Right ventricle myocardium inferior (tissue), 1 donor: ENCODE results near the gene SSTR1. TPM values are rescaled to one million over a fixed set of nuclear protein-coding genes. Genes with fewer than 3 reads are reported as not detected.
"Not testable (repeated sequence)": the region's sequence is repeated elsewhere in the genome, so short reads cannot be mapped to it uniquely, and the experiment has no call there.

Experiments used
- ATAC-seq: fragments of 200-7000 bp; cut with Tn5 transposase; one replicate; pipeline ENCODE4 v1.9.1; 2020; ENCODE audit warnings: mild to moderate bottlenecking, moderate library complexity
- DNase-seq: peaks from one replicate; pipeline ENCODE4 v3.0.0; 2021; ENCODE audit errors: missing footprints
- intact Hi-C: fragments of 100-400 bp; cut with DNase I; formaldehyde crosslinking; loops from one replicate; pipeline ENCODE4 v1.11.0; 2022
- long read RNA-seq: library from polyadenylated mRNA; unstranded; transcript quantifications from one replicate; pipeline ENCODE4 v2.0.0, GENCODE V29; 2021
- total RNA-seq: library from RNA; stranded (reverse); fragmentation: NEBNext Ultra II Directional; extraction: Animal tissue kit (Norgen Biotek cat#: 25700); gene quantifications from one replicate; pipeline ENCODE4 v1.2.1, GENCODE V29; 2021
- donor health status: DM: no; HTN: yes; CAD: no; lungs with severe emphysema.

SSTR1 gene, protein sequence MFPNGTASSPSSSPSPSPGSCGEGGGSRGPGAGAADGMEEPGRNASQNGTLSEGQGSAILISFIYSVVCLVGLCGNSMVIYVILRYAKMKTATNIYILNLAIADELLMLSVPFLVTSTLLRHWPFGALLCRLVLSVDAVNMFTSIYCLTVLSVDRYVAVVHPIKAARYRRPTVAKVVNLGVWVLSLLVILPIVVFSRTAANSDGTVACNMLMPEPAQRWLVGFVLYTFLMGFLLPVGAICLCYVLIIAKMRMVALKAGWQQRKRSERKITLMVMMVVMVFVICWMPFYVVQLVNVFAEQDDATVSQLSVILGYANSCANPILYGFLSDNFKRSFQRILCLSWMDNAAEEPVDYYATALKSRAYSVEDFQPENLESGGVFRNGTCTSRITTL
- total RNA-seq: 0.51 TPM
- long read RNA-seq, partial matches to known transcripts: 1 of 1 reads
- long read RNA-seq, other reads (novel, unspliced or antisense): 0 of 1 reads

DNA sequence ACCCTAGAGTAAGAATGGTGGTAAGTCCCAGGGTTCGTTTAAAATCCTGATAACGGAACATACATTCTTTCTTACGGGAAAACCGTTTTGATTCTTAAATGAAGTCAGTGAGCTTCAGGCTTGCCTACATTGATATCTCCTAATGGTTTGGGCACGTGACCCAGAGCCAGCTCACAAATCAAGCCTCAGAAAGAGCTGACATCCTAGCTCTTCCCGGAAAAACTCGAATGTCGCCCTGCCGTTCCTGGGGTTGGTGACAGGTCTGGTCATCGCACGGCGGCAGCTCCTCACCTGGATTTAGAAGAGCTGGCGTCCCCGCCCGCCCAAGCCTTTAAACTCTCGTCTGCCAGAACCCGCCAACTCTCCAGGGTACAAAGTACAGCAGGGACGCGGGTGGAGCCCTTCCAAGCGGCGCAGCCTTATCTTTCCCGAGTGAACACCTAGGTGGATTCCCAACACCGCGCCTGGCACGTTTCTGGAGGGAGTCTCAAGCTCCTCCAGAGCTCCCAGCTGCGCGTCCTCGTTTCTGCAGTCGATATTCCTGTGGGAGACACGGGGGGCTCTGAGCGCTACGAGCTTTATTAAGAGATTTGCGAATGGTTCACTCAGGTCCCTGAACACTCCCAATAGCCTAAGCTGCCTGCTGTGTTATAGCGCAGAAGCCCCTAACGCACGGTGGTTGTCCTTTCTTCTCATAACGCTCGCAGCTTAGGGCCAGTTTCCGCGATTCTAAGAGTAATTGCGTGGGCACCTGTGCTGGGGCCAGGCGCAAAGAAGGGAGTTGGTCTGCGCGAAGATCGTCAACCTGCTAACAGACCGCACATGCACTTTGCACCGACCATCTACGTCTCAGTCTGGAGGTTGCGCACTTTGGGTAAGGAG lies at the start of gene SSTR1:
Gene SSTR1, plus strand, starts transcription at position 169 of the 882 bp plus-strand sequence. CDS start 1,486 bp downstream, outside the sequence.
- DNase-seq (peak; percentile 48), ATAC-seq (no peak)
- intact Hi-C loops: no loop called here

DNA sequence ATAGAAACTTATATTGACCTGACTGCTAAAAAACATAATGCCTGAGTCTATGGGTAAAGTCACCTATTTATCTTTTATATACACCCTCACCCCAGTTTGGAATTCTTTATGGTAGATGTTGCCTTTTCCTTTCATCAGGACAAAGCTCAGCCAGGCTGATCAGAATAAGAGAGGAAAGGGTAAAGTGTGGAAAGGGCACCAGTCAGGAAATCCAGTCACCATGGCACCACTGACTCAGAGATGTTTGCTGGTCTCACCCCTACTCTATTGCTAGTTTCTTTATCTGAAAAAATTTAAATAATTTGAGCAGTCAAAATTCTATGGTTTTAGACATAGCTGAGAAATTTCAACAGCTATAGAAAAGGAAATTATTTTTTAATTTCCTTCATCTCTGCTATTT lies 49.2 kb upstream of the SSTR1 start:
- intact Hi-C loops: no loop called here
- ATAC-seq (no peak), DNase-seq (no peak)

DNA sequence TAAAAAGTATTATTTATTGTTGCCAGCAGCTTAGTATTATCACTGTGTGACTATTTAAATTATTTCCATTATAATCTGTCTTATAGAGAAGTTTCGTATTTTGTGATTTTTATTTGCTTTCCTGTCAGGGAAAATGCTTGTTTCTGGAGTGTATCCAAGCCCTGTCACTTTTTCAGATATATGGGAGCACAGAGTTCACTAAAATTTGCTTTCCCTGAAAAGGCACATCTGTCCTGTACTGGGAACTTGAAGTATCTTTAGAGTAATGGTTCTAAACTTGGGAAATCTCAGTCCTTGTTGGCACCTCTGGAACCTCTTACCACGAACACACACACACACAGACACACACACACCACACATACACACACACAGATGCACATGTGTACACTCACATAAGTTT lies 39.3 kb upstream of the SSTR1 start:
- ATAC-seq (no peak), DNase-seq (no peak)
- intact Hi-C loops: no loop called here

DNA sequence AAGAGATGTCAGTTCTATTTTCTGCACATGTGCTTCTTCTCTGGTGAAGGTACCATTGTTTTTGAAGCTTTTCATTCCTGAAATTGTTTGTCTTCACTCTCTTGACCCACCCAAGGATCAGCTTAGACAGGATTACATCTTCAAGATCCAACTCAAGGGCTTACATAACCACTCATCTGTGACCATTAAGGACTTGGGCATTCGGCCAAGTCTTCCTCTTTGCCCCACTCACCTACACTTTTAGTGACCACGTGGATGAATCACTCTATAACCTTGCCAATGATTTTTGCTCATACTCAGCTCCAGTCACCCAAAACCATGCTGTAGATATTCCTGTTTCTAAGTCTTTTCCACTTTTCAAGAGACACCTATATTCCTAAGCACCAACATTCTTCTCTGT lies 36.5 kb upstream of the SSTR1 start:
- DNase-seq (no peak), ATAC-seq (no peak)
- intact Hi-C loops: no loop called here

DNA sequence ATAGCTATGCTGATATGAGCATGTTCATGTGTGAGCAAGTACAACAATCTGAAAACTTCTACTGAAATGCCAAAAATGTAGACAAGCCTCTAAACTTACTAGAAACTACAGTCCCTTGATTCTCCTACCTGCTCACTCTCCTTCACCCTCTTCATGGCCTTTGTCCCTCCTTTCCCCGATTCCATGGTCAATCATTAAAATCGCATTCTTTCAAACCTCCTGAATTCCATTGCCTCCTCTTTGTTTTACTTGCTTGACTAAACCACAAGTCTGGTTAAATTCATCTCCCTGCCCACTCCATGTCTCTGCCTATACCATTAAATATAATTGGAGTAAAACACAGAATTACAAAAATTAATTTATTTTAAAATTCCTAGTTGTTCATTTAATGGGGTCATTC lies 33.0 kb upstream of the SSTR1 start:
- intact Hi-C loops: no loop called here
- no peak for ATAC-seq

DNA sequence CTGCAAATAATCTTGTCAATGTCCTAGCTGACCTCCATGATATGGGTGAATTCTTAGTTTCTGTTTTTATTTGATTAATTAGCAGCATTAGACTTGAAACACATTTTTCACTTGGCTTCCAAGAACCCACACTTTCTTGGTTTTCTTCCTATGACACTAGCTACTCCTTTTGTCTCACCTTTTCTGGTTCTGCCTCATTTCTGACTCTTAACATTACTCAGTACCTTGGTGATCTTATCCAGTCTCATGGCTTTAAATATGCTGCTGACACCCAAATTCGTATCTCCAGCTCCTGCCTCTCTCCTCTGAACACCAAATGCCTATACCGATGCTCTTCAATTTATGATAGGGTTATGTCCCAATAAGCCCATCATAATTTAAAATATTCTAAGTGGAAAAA lies 32.0 kb upstream of the SSTR1 start:
- ATAC-seq (no peak), DNase-seq (no peak)
- intact Hi-C loops: no loop called here

More for the DNA sequence above, 33.0 kb upstream of the SSTR1 start:
- no peak for DNase-seq

DNA sequence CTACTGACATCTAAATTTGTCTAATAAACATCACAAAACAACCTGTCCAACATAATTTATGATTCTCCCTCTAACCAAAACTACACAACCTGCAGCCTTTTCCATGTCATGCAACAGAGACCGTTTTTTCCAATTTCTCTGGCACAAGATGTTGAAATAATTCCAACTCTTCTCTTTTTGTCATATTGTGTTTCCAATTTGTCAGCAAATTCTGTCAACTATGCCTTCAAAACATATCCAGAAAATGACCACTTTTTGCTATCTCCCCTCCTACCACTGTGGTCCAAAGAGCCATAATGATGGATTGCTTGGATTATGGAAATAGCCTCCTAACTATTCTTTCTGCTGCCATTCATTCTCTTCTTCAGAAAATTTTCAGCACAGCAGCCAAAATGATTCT lies 31.3 kb upstream of the SSTR1 start:
- intact Hi-C loops: no loop called here
- DNase-seq: no peak
- ATAC-seq: no peak

DNA sequence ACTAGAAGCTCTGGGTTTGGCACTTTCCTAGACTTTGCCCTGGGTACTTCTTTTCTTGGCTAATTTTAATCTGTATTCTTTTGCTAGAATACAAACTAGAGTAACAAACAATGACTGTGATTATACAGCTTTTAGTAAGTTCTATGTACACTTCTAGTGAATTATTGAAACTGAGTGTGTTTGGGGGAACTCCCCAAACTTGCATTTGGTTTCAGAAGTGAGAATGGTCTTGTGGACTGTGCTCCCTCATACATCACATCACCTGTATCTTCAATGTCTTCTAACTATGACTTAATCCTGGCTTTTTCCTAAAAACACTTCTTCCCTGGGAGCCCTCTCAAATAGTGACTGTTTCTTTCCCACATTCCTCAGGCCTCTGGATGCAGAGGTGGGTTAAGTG lies 23.6 kb upstream of the SSTR1 start:
- intact Hi-C loops: no loop called here
- no peak for DNase-seq
- no peak for ATAC-seq

DNA sequence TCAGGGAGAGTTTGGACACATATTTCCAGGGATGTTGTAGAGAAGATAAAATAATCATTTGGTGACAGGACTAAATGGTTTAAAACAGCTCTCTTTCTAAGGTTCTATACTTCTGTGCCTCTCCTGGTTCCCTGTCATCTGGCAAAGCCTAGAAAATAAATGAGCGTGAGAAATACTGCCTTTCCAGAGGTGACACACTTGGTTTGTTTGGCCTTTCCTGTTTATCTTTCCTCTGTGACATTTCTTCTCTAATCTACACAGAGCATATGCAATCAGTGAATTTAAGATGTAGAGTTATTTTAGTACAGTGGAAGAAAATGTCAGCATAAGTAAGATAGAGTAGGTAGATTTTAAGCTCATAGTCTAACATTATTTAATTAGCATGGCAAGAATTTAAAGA lies 22.0 kb upstream of the SSTR1 start:
- ATAC-seq: no peak
- intact Hi-C loops: no loop called here
- no peak for DNase-seq

DNA sequence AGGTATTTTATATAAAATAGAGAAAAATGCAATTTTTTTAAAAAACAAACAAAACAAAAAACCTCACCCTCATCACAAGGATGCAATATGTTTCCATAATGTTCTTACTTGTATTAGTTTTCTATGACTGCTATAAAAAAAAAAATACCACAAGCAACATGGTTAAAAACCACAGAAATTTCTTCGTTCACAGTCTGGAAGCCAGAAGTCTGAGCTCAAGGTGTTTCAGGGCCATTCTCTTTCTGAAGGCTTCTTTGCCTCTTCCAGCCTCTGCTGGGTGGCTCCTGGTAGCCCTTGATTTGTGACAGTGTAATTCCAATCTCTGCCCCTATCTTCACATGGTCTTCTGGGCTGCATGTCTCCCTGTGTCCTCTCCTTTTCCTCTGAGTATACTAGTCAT lies 21.5 kb upstream of the SSTR1 start:
- ATAC-seq (no peak), DNase-seq (no peak)
- intact Hi-C loops: no loop called here

DNA sequence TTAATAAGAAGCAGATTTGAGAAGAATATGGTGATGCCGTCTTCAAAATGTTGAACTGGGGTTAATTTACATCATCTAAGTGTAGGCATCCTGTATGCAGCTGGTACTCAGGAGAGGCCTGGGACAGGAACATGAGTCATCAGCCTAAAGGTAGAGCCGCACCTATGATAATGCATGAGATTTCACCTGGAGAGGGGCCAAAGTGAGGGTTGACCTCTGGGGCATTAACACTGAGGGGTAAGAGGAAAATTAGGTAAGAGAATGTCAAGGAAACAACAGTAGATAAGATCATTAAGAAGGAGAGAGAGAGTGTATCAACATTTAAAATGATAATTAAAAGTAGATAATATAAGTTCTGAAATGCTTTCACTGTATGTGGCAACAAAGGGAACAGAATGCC lies 20.2 kb upstream of the SSTR1 start:
- DNase-seq: no peak
- ATAC-seq: no peak
- intact Hi-C loops: no loop called here

DNA sequence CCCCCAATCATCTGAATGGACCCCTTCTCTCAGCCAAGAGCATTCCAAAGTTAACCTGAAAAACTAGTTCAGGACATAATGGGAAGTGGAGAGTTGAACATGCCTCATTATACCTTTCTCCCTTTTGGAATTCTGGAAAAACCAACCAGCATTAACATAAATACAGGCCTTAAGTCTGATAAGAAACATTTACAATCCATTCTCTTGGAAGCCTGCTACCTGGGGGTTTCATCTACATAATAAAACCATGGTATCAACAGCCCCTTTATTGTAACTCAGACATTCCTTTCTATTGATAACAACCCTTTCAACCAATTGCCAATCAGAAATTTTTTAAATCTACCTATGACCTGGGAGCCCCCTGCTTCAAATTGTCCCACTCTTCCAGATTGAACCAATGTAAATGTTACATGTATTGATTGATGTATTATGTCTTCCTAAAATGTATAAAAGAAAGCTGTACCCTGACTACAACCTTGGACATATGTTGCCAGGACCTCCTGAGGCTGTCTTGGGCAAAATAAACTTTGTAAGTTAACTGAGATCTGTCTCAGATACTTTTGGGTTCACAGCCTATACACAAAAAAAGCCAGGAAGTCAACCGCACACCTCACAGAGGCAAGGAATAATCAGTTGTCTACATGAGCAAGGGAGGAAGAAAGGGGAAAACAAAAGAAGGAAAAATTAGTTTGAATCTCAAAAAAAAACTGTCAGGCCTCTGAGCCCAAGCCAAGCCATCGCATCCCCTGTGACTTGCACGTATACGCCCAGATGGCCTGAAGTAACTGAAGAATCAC lies 17.6 kb upstream of the SSTR1 start:
- intact Hi-C loops: no loop called here
- no peak for DNase-seq
- ATAC-seq: no peak

DNA sequence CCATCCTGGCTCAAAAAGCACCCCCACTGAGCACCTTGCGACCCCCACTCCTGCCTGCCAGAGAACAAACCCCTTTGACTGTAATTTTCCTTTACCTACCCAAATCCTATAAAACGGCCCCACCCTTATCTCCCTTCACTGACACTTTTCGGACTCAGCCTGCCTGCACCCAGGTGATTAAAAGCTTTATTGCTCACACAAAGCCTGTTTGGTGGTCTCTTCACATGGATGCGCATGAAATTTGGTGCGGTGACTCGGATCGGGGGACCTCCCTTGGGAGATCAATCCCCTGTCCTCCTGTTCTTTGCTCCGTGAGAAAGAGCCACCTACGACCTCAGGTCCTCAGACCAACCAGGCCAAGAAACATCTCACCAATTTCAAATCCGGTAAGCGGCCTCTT lies 16.9 kb upstream of the SSTR1 start:
- ATAC-seq, DNase-seq, intact Hi-C loops: not testable (repeated sequence)

DNA sequence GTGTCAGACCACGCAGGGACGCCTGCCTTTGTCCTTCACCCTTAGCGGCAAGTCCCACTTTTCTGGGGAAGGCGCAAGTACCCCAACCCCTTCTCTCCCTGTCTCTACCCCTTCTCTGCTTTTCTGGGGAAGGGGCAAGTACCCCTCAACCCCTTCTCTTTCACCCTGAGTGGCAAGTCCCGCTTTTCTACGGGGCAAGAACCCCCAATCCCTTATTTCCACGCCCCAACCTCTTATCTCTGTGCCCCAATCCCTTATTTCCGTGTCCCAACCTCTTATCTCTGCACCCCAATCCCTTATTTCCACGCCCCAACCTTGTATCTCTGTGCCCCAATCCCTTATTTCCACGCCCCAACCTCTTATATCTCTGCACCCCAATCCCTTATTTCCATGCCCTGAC lies 16.2 kb upstream of the SSTR1 start:
- ATAC-seq, intact Hi-C loops, DNase-seq: not testable (repeated sequence)

DNA sequence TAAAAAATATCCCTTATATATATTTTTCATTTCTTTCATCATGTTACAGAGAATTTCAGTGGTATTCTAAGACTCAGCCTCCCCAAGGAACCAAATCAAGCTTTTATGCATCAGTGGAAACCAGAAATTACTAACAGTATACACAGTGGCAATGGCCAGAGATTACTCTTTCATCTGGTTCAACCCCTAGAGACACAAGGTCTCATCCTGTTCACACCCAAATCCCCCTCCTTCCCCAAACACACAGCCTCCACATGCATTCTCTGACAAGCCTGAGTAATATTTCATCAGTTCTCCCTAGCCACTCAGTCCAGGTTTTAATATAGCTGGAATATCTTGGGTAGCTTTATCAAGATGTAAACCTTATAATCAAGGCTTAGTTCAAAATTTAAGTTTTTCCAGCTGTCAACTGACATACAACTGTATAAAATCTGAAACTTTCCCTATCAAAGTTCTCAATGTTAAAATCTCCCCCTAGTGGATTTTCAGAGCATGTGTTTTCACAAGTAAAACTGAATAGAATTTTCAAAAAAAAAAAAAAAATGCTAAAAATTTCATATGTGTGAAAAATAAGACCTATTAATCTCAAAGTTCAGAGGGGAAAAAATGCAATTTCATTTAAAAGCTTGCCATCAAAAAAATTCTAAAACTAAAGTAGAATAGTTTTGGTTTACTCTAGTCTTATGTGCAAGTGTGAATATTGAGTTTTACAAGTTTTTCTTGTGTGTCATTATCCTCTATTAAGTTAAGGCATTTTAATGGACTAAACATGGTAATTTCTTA lies 10.5 kb upstream of the SSTR1 start:
- ATAC-seq (no peak), DNase-seq (no peak)
- intact Hi-C loops: no loop called here

DNA sequence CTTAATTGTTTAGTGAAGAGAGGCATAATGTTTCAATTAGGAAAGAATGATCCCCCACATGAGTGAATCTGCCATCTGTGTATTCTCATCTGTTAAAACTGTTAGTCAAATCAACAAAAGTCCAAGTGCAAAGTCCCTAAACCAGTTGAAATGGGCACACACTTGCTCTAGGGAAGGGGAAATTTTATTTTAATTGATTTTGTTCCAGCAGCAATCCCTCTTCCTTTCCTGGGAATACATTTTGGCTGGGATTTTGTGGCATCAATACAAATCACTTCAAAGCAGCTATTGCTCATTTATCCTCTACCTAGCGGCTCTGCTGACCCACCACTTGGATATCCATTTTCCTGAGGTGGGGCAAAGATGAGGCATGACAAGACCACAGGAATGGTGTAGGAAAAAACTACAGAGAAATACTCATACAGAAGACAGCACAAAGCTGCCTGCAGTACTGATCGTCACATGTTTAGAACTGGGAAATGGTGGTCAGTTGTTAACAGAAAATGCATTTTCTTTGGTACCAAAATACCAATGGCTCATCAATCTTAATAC lies 9.8 kb upstream of the SSTR1 start:
- DNase-seq (no peak), ATAC-seq (no peak)
- intact Hi-C loops: no loop called here

DNA sequence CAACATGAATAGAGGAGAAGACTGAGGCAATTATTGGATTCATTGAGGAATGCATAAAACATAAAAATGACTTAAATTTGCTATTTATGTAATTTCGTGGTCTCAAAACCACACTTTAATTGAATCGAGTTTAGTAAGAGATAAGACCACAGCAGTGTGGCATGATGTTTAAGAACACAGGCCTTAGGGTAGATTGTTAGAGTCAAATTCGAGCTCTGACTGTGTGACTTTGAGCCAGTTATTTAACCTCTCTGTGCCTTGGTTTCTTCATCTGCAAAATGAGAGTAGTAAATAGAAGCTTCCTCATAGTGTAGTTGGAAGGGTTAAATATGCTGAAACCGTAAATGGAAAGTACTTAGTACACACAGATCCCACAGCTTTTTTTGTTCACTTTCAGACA lies 9.3 kb upstream of the SSTR1 start:
- DNase-seq (no peak), ATAC-seq (no peak)
- intact Hi-C loops: no loop called here

DNA sequence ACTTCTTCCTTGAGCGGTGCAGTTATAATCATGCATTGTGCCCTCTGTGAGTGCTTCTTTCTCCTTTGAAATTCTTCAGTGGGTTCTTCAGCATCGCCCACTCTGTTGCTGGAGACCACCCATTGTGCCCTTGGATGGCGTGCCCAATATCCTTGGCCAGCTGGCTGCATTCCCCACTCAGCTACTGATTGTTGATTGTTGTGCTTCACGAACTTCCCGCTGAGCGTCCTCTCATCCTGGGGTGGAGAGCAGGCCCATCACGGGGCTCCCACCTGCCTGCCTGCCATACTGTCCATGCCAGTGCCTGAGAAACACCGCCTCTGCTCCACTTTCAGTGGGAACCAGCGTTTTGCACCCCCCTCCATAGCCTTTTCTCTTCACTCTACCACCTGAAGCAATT lies 8.6 kb upstream of the SSTR1 start:
- ATAC-seq: no peak
- intact Hi-C loops: no loop called here
- no peak for DNase-seq
